Activated CD4-positive, alpha-beta T cell treated with anti-CD3 and anti-CD28 coated beads for 24 hours (primary cell): ENCODE measurements around the gene FCN2.

ENCODE experiments used
- DNase-seq, 2 donors: peaks; one replicate each; pipeline ENCODE4 v3.0.0-alpha.2; 2020; ENCODE audit warnings: low read depth in 2 of 2

The FCN2 gene

GRCh38 chr9:134912126-134912840, 31.7 kb downstream of the FCN2 start:
- no peak for DNase-seq

- DNase-seq, result no peak
Observed at GRCh38 chr9:134913041-134913712, 32.6 kb downstream of the FCN2 start.

GRCh38 chr9:134913713-134914500, 33.3 kb downstream of the FCN2 start:
- no peak for DNase-seq

- DNase-seq, result no peak
Observed at GRCh38 chr9:134914501-134914834, 33.9 kb downstream of the FCN2 start.

- no peak for DNase-seq
Observed at GRCh38 chr9:134915046-134915985, 34.7 kb downstream of the FCN2 start.

GRCh38 chr9:134916161-134916665, 35.6 kb downstream of the FCN2 start:
- DNase-seq, result no peak

- no peak for DNase-seq
Observed at GRCh38 chr9:134917431-134918373, 37.1 kb downstream of the FCN2 start, which contains the start of gene FCN1. FCN1 (minus strand) TSS chr9:134917912; CDS start chr9:134917871, 41 bp downstream.

- DNase-seq, result no peak
Observed at GRCh38 chr9:134918646-134919045, 38.0 kb downstream of the FCN2 start.

- DNase-seq, result no peak
Observed at GRCh38 chr9:134919303-134919702, 38.7 kb downstream of the FCN2 start.

GRCh38 chr9:134922066-134922931, 41.7 kb downstream of the FCN2 start:
- DNase-seq, result no peak

- DNase-seq, result no peak
Observed at GRCh38 chr9:134922932-134923240, 42.3 kb downstream of the FCN2 start.

- no peak for DNase-seq
Observed at GRCh38 chr9:134923466-134923865, 42.9 kb downstream of the FCN2 start.

- DNase-seq, result no peak
Observed at GRCh38 chr9:134925011-134925511, 44.5 kb downstream of the FCN2 start.

GRCh38 chr9:134928436-134929192, 48.0 kb downstream of the FCN2 start:
- DNase-seq, result no peak

GRCh38 chr9:134929193-134930158, 48.9 kb downstream of the FCN2 start:
- DNase-seq, result no peak

- DNase-seq, result no peak
Observed at GRCh38 chr9:134930398-134930797, 49.8 kb downstream of the FCN2 start.

- DNase-seq, result no peak
Observed at GRCh38 chr9:134932171-134932570, 51.6 kb downstream of the FCN2 start.
